Fibroblast of skin of left biceps (primary cell): ENCODE data around the gene TAF11.
"Not testable (repeated sequence)": the region's sequence is repeated elsewhere in the genome, so short reads cannot be mapped to it uniquely, and the experiment has no call there.

Source experiments
- DNase-seq, 2 experiments: peaks; one replicate each; pipeline ENCODE4 v3.0.0-alpha.2; 2013; ENCODE audit warnings: low read depth in 2 of 2

Gene TAF11

GRCh38 chr6:34904990-34905613 lies 17.3 kb upstream of the TAF11 start:
- DNase-seq: no peak

- no peak for DNase-seq
These were observed 14.1 kb upstream of the TAF11 start for GRCh38 chr6:34901930-34902329.

- DNase-seq: no peak
These were observed 12.6 kb upstream of the TAF11 start for GRCh38 chr6:34900321-34901031.

GRCh38 chr6:34899748-34900147 lies 11.9 kb upstream of the TAF11 start:
- DNase-seq: not testable (repeated sequence)

GRCh38 chr6:34897716-34898115 lies 9.9 kb upstream of the TAF11 start:
- DNase-seq: no peak

- DNase-seq: no peak
These were observed 9.3 kb upstream of the TAF11 start for GRCh38 chr6:34897130-34897529.

GRCh38 chr6:34894693-34895092 lies 6.9 kb upstream of the TAF11 start:
- no peak for DNase-seq

GRCh38 chr6:34891296-34891695 lies 3.5 kb upstream of the TAF11 start:
- no peak for DNase-seq

- no peak for DNase-seq
These were observed 2.7 kb upstream of the TAF11 start for GRCh38 chr6:34890533-34890925.

GRCh38 chr6:34888874-34889555 lies 1.2 kb upstream of the TAF11 start, which contains the start of gene ANKS1A:
ANKS1A (plus strand) TSS chr6:34889255; CDS start chr6:34889403, 148 bp downstream.
- peak in 1 of 2 experiments; percentile 13 for DNase-seq

GRCh38 chr6:34888514-34888856 lies 643 bp upstream of the TAF11 start:
- no peak for DNase-seq

GRCh38 chr6:34885837-34886236 lies 2.0 kb downstream of the TAF11 start:
- DNase-seq: not testable (repeated sequence)

GRCh38 chr6:34884996-34885395 lies 2.8 kb downstream of the TAF11 start:
- DNase-seq: no peak

GRCh38 chr6:34884073-34884472 lies 3.8 kb downstream of the TAF11 start:
- not testable (repeated sequence) for DNase-seq

- DNase-seq: no peak
These were observed 9.9 kb downstream of the TAF11 start for GRCh38 chr6:34877869-34878485.

- DNase-seq: no peak
These were observed 10.6 kb downstream of the TAF11 start for GRCh38 chr6:34877259-34877658.

GRCh38 chr6:34876472-34876871 lies 11.4 kb downstream of the TAF11 start:
- DNase-seq: no peak

- DNase-seq: no peak
These were observed 12.3 kb downstream of the TAF11 start for GRCh38 chr6:34875292-34876213.

GRCh38 chr6:34872332-34872731 lies 15.5 kb downstream of the TAF11 start:
- DNase-seq: no peak

- DNase-seq: no peak
These were observed 16.0 kb downstream of the TAF11 start for GRCh38 chr6:34871853-34872252.

- DNase-seq: no peak
These were observed 20.4 kb downstream of the TAF11 start for GRCh38 chr6:34867484-34867883.
